ENCODE measurements around the gene INPP5D. TPM values are rescaled to one million over a fixed set of nuclear protein-coding genes. Genes with fewer than 3 reads are reported as not detected.
"Not testable (repeated sequence)": the region's sequence is repeated elsewhere in the genome, so short reads cannot be mapped to it uniquely, and the experiment has no call there.

The INPP5D gene
- total RNA-seq, 1 experiment from 2014 or later, result 2.3 TPM

GRCh38 chr2:233013650-233014049 lies 46.5 kb upstream of the INPP5D start:
- intact Hi-C loops (cut with micrococcal nuclease; ENCODE audit: unreplicated experiment), result no loop called here
- no peak for DNase-seq (ENCODE audit: low spot score)
- ChIA-PET POLR2A (ENCODE audit: low non-redundant PET) (no interaction called here), CTCF (no interaction called here)
- Histone ChIP-seq H3K4me1 (ENCODE audit: insufficient read depth, low read length, poor library complexity, severe bottlenecking) (no peaks in the 10 kb centered on the region), H3K9me3 (ENCODE audit: low read depth, low read length, poor library complexity, severe bottlenecking) (no peaks in the 10 kb centered on the region), H3K27me3 (replicated peaks; ENCODE audit: insufficient read depth, low read depth, low read length, poor library complexity) (no peaks in the 10 kb centered on the region), H3K4me3 (ENCODE audit: low read depth, low read length, poor library complexity, severe bottlenecking) (no peak overlapping the region), H3K27ac (ENCODE audit: low read depth, low read length, poor library complexity, severe bottlenecking) (no peak overlapping the region), H3K36me3 (ENCODE audit: insufficient read depth, low read length, poor library complexity, severe bottlenecking) (no peaks in the 10 kb centered on the region)
- TF ChIP-seq EZH2 (IDR thresholded peaks at IDR 0.05; ENCODE audit: borderline replicate concordance, low read depth, low read length, poor library complexity, severe bottlenecking) (no peak), CTCF (conservative IDR thresholded peaks at IDR 0.05; ENCODE audit: low read depth, low read length) (no peak)
- no TSS peak for BruUV-seq (replicated peaks)

- Histone ChIP-seq H3K27me3 (replicated peaks; ENCODE audit: insufficient read depth, low read depth, low read length, poor library complexity) (no peaks in the 10 kb centered on the region), H3K4me3 (ENCODE audit: low read depth, low read length, poor library complexity, severe bottlenecking) (no peak overlapping the region), H3K36me3 (ENCODE audit: insufficient read depth, low read length, poor library complexity, severe bottlenecking) (no peaks in the 10 kb centered on the region), H3K4me1 (ENCODE audit: insufficient read depth, low read length, poor library complexity, severe bottlenecking) (no peaks in the 10 kb centered on the region), H3K9me3 (ENCODE audit: low read depth, low read length, poor library complexity, severe bottlenecking) (no peaks in the 10 kb centered on the region), H3K27ac (ENCODE audit: low read depth, low read length, poor library complexity, severe bottlenecking) (no peak overlapping the region)
- DNase-seq (ENCODE audit: low spot score), result no peak
- no peak for TF ChIP-seq CTCF (conservative IDR thresholded peaks at IDR 0.05; ENCODE audit: low read depth, low read length)
- no peak for TF ChIP-seq EZH2 (IDR thresholded peaks at IDR 0.05; ENCODE audit: borderline replicate concordance, low read depth, low read length, poor library complexity, severe bottlenecking)
- intact Hi-C loops (cut with micrococcal nuclease; ENCODE audit: unreplicated experiment), result no loop called here
- ChIA-PET CTCF (no interaction called here), POLR2A (ENCODE audit: low non-redundant PET) (no interaction called here)
- BruUV-seq (replicated peaks), result no TSS peak
Observed at GRCh38 chr2:233015019-233015645, 45.0 kb upstream of the INPP5D start.

- TF ChIP-seq EZH2 (IDR thresholded peaks at IDR 0.05; ENCODE audit: borderline replicate concordance, low read depth, low read length, poor library complexity, severe bottlenecking) (no peak), CTCF (conservative IDR thresholded peaks at IDR 0.05; ENCODE audit: low read depth, low read length) (no peak)
- Histone ChIP-seq H3K4me1 (ENCODE audit: insufficient read depth, low read length, poor library complexity, severe bottlenecking) (no peaks in the 10 kb centered on the region), H3K4me3 (ENCODE audit: low read depth, low read length, poor library complexity, severe bottlenecking) (no peak overlapping the region), H3K9me3 (ENCODE audit: low read depth, low read length, poor library complexity, severe bottlenecking) (no peaks in the 10 kb centered on the region), H3K27me3 (replicated peaks; ENCODE audit: insufficient read depth, low read depth, low read length, poor library complexity) (no peaks in the 10 kb centered on the region), H3K36me3 (ENCODE audit: insufficient read depth, low read length, poor library complexity, severe bottlenecking) (no peaks in the 10 kb centered on the region), H3K27ac (ENCODE audit: low read depth, low read length, poor library complexity, severe bottlenecking) (no peak overlapping the region)
- intact Hi-C loops (cut with micrococcal nuclease; ENCODE audit: unreplicated experiment), result no loop called here
- ChIA-PET CTCF (no interaction called here), POLR2A (ENCODE audit: low non-redundant PET) (no interaction called here)
- no peak for DNase-seq (ENCODE audit: low spot score)
- no TSS peak for BruUV-seq (replicated peaks)
Observed at GRCh38 chr2:233017947-233018346, 42.2 kb upstream of the INPP5D start.

- intact Hi-C loops (cut with micrococcal nuclease; ENCODE audit: unreplicated experiment), result loop anchor here (10.0 kb wide), 1 partner anchor 415 kb away; no protein-coding TSS in a partner anchor
- H3K27me3 ChIP-seq (replicated peaks; ENCODE audit: insufficient read depth, low read depth, low read length, poor library complexity); H3K36me3 ChIP-seq (ENCODE audit: insufficient read depth, low read length, poor library complexity, severe bottlenecking); H3K27ac ChIP-seq (ENCODE audit: low read depth, low read length, poor library complexity, severe bottlenecking); POLR2A ChIA-PET (ENCODE audit: low non-redundant PET); BruUV-seq (replicated peaks); DNase-seq (ENCODE audit: low spot score); H3K9me3 ChIP-seq (ENCODE audit: low read depth, low read length, poor library complexity, severe bottlenecking); H3K4me3 ChIP-seq (ENCODE audit: low read depth, low read length, poor library complexity, severe bottlenecking); CTCF ChIA-PET; H3K4me1 ChIP-seq (ENCODE audit: insufficient read depth, low read length, poor library complexity, severe bottlenecking): not testable (repeated sequence)
Observed at GRCh38 chr2:233019610-233020009, 40.5 kb upstream of the INPP5D start.

All from A673 (cell line).